ENCODE data around the gene NDUFS7. TPM values are rescaled to one million over a fixed set of nuclear protein-coding genes. Genes with fewer than 3 reads are reported as not detected.
A peak's percentile ranks its signal among the peaks of the same experiment; 100 is the strongest.

NDUFS7 gene
- total RNA-seq, 1 experiment from 2014 or later = 83.9 TPM

DNA sequence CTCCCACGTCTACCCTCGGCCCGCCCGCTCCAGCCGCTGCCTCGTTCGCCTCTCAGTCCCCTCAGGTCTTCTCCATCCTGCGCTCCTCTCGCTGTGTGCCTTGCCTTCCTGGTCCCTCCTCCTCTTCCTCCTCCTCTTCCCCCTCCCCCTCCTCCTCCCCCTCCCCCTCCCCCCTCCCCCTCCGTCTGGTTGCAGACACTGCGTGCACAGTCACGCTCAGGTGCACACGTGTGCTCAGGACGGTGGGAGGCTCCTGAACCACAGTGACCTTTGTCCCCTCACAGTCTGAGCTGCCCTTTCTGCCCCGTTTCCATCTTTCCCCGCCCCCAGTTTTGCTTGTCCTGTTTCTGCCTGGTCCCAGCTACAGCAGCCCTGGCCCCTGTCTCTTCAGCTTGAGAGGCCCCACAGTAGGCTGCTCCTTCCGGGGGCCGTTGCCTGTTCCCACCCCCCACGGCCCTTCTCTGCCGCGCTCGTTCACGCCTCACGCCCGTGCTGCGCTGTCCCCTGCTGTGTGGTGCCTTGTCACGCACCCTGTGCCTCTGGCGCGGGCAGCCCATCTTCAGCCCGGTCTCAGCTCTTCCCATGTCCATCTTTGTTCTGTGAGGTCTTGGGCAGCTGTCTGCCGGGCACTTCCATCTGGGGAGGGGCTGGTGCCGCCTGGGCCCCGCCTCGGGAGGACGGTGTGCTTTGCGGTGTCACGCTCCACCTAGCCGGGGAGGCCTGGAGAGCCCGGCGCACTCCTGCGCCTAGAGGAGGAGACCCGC is 40.7 kb downstream of the NDUFS7 start:
- Histone ChIP-seq H3K23me2 (ENCODE audit: insufficient read length, low read depth, low read length, poor library complexity, severe bottlenecking) (peaks cover 6% of the 10 kb centered on the region), H2BK5ac (ENCODE audit: insufficient read length, low read length) (no peak overlapping the region), H2BK12ac (ENCODE audit: insufficient read length, low read depth, low read length) (no peak overlapping the region), H3K4ac (ENCODE audit: low read depth, low read length) (no peak overlapping the region), H2BK120ac (ENCODE audit: low read depth, low read length, poor library complexity, severe bottlenecking) (no peak overlapping the region), H3K27me3 (ENCODE audit: insufficient read depth, low read length) (no peaks in the 10 kb centered on the region), H2BK15ac (ENCODE audit: low read depth, low read length) (no peak overlapping the region), H3K23ac (ENCODE audit: insufficient read length, low read depth, low read length) (no peak overlapping the region), H4K5ac (ENCODE audit: insufficient read length, low read depth, low read length) (no peak overlapping the region), H4K20me1 (ENCODE audit: control insufficient read depth, insufficient read depth, insufficient read length) (no peaks in the 10 kb centered on the region), H3K9ac (ENCODE audit: extremely low read depth, insufficient read length, low read length) (no peak overlapping the region), H2BK20ac (ENCODE audit: low read depth, low read length, poor library complexity, severe bottlenecking) (no peak overlapping the region), H3K79me1 (ENCODE audit: insufficient read depth, low read depth, low read length, poor library complexity, severe bottlenecking) (peaks cover 3% of the 10 kb centered on the region), H3K14ac (ENCODE audit: insufficient read depth, low read length) (no peak overlapping the region; the same call in 1 of the 2 replicates), H4K91ac (ENCODE audit: insufficient read length, low read depth, low read length) (no peak overlapping the region), H3K79me2 (ENCODE audit: insufficient read depth, low read length) (no peaks in the 10 kb centered on the region; the same call in 1 of the 2 replicates), H3K9me3 (ENCODE audit: control insufficient read depth, low read depth, low read length) (no peaks in the 10 kb centered on the region), H3K4me2 (ENCODE audit: insufficient read depth, insufficient read length, low read length) (no peak overlapping the region), H3T11ph (ENCODE audit: low read length) (no peak overlapping the region), H4K8ac (replicated peaks; ENCODE audit: insufficient read length, low read depth, low read length) (no peak overlapping the region), H3K4me1 (ENCODE audit: insufficient read depth, low read length) (no peaks in the 10 kb centered on the region), H3K27ac (ENCODE audit: insufficient read length, low read depth, low read length) (no peak overlapping the region), H2AK5ac (ENCODE audit: insufficient read length, low read length) (no peak overlapping the region), H2AFZ (ENCODE audit: low read length) (no peak overlapping the region), H3K18ac (ENCODE audit: insufficient read length, low read depth, low read length) (no peak overlapping the region), H3K56ac (ENCODE audit: insufficient read length, low read depth, low read length) (no peak overlapping the region)
- Mint-ChIP-seq H3K4me1 (peaks cover 0 to 20% of the 10 kb centered on the region in 2 experiments; a peak in 2 of 4 replicates), H3K27me3 (ENCODE audit: low read depth) (no peaks in the 10 kb centered on the region), H3K36me3 (ENCODE audit: insufficient read depth in 1 of 3, low read depth in 3 of 3) (peaks cover 21 to 75% (median 69%) of the 10 kb centered on the region in 3 experiments), H3K9me3 (no peaks in the 10 kb centered on the region), H3K27ac (peak overlapping the region in 2 of 3 experiments; percentile 73 to 82; a peak in 2 of 7 replicates), H3K4me3 (no peak overlapping the region)
- no peak for DNase-seq
- TF ChIP-seq, protein P1, sequence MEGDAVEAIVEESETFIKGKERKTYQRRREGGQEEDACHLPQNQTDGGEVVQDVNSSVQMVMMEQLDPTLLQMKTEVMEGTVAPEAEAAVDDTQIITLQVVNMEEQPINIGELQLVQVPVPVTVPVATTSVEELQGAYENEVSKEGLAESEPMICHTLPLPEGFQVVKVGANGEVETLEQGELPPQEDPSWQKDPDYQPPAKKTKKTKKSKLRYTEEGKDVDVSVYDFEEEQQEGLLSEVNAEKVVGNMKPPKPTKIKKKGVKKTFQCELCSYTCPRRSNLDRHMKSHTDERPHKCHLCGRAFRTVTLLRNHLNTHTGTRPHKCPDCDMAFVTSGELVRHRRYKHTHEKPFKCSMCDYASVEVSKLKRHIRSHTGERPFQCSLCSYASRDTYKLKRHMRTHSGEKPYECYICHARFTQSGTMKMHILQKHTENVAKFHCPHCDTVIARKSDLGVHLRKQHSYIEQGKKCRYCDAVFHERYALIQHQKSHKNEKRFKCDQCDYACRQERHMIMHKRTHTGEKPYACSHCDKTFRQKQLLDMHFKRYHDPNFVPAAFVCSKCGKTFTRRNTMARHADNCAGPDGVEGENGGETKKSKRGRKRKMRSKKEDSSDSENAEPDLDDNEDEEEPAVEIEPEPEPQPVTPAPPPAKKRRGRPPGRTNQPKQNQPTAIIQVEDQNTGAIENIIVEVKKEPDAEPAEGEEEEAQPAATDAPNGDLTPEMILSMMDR (conservative IDR thresholded peaks at IDR 0.05) = no peak
- WGBS (ENCODE audit: extremely low coverage, insufficient read length, low lambda C conversion rate) = no CpG with 5 or more reads among the region's 42 CpGs
